Osteocyte (in vitro differentiated cells): Measurements from ENCODE around the gene MC5R. TPM values are rescaled to one million over a fixed set of nuclear protein-coding genes. Genes with fewer than 3 reads are reported as not detected.

Experiments used
- DNase-seq: peaks from one replicate; pipeline ENCODE4 v3.0.0; 2021; ENCODE audit warnings: mixed read lengths; ENCODE audit not compliant: unreplicated experiment; ENCODE audit errors: extremely low spot score
- H3K27ac Mint-ChIP-seq: one replicate; pipeline ENCODE4 v1.8.0; 2021; ENCODE audit warnings: mild to moderate bottlenecking, mixed read lengths; ENCODE audit not compliant: unreplicated experiment
- H3K27me3 Mint-ChIP-seq: one replicate; pipeline ENCODE4 v1.8.0; 2021; ENCODE audit warnings: mixed read lengths; ENCODE audit not compliant: unreplicated experiment
- H3K36me3 Mint-ChIP-seq: one replicate; pipeline ENCODE4 v1.8.0; 2021; ENCODE audit warnings: mixed read lengths; ENCODE audit not compliant: unreplicated experiment
- H3K4me1 Mint-ChIP-seq: one replicate; pipeline ENCODE4 v1.8.0; 2021; ENCODE audit warnings: mixed read lengths; ENCODE audit not compliant: unreplicated experiment
- H3K4me3 Mint-ChIP-seq: one replicate; pipeline ENCODE4 v1.8.0; 2021; ENCODE audit warnings: mild to moderate bottlenecking, moderate library complexity, mixed read lengths; ENCODE audit not compliant: unreplicated experiment
- H3K9me3 Mint-ChIP-seq: one replicate; pipeline ENCODE4 v1.8.0; 2021; ENCODE audit warnings: mixed read lengths; ENCODE audit not compliant: unreplicated experiment
- total RNA-seq: library from RNA; stranded (reverse); gene quantifications from 2 replicates; pipeline ENCODE4 v1.2.1, GENCODE V29; 2021
- TF ChIP-seq, protein P1 (sequence below): fragments of 200-600 bp; sonication (generic); IDR thresholded peaks from 2 replicates; pipeline ENCODE4 v1.5.0; 2021; ENCODE audit warnings: antibody characterized with exemption, mild to moderate bottlenecking, moderate library complexity

Gene MC5R
- total RNA-seq, 1 donor from 2014 or later: not detected

DNA sequence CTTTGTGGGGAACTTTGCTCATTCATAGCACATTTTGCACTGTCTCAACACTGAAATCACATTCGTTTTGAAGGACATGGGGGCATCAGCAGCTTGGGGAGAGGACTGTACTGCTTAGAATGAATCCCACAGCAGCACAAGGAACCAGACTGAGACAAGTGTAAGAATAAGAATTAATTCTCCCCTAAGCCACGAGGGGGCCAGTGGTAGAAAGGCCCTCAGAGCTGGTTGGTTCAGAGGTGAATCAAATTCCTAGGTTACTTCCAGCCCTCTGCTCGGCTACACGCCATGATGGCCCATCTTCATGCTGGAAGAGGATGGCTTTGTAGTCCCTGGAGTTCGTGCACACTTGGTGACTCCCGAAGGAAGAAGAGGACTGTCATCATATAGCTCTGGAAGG is 12.0 kb upstream of the MC5R start:
- peaks cover 8% of the 10 kb centered on the region for H3K27me3 Mint-ChIP-seq
- H3K27ac Mint-ChIP-seq: no peak overlapping the region
- DNase-seq: no peak
- H3K4me3 Mint-ChIP-seq: no peak overlapping the region
- H3K4me1 Mint-ChIP-seq: no peaks in the 10 kb centered on the region
- TF ChIP-seq, protein P1, sequence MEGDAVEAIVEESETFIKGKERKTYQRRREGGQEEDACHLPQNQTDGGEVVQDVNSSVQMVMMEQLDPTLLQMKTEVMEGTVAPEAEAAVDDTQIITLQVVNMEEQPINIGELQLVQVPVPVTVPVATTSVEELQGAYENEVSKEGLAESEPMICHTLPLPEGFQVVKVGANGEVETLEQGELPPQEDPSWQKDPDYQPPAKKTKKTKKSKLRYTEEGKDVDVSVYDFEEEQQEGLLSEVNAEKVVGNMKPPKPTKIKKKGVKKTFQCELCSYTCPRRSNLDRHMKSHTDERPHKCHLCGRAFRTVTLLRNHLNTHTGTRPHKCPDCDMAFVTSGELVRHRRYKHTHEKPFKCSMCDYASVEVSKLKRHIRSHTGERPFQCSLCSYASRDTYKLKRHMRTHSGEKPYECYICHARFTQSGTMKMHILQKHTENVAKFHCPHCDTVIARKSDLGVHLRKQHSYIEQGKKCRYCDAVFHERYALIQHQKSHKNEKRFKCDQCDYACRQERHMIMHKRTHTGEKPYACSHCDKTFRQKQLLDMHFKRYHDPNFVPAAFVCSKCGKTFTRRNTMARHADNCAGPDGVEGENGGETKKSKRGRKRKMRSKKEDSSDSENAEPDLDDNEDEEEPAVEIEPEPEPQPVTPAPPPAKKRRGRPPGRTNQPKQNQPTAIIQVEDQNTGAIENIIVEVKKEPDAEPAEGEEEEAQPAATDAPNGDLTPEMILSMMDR: no peak
- no peaks in the 10 kb centered on the region for H3K36me3 Mint-ChIP-seq
- H3K9me3 Mint-ChIP-seq: no peaks in the 10 kb centered on the region

DNA sequence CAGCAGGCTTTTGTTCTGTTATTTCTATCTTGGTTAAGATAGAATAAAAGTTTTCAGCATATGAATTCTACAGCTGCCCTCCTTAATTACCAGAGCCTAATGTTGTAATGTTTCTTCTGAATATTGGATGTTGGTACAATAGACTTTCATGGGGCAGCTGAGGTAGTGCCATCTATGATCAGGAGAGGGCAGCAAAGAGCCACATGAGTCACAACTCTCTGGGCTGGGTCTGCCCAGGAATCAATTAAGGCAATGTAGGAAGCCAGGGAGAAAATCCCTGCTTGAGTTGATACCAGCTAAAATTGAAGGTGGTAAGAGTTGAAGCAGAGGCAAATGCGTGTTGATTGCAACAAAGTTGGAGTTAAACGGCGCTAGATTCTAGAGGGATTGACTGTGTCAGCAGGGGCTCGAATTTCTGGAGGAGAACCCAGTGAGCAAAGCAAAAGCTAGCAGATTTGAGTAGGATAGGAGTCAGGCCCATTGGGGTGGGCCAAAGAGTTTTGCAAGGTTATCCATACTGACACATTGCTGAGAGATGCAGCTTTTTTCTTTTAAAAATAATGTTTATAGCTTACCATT is 10.6 kb upstream of the MC5R start:
- no peaks in the 10 kb centered on the region for H3K9me3 Mint-ChIP-seq
- no peak overlapping the region for H3K27ac Mint-ChIP-seq
- peak; percentile 85 for DNase-seq
- TF ChIP-seq, protein P1: peak; percentile 80
- H3K4me1 Mint-ChIP-seq: no peaks in the 10 kb centered on the region
- H3K27me3 Mint-ChIP-seq: peaks cover 5% of the 10 kb centered on the region
- no peaks in the 10 kb centered on the region for H3K36me3 Mint-ChIP-seq
- H3K4me3 Mint-ChIP-seq: no peak overlapping the region

DNA sequence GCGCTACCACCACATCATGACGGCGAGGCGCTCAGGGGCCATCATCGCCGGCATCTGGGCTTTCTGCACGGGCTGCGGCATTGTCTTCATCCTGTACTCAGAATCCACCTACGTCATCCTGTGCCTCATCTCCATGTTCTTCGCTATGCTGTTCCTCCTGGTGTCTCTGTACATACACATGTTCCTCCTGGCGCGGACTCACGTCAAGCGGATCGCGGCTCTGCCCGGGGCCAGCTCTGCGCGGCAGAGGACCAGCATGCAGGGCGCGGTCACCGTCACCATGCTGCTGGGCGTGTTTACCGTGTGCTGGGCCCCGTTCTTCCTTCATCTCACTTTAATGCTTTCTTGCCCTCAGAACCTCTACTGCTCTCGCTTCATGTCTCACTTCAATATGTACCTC is 2.3 kb downstream of the MC5R start:
- H3K27ac Mint-ChIP-seq: no peak overlapping the region
- H3K36me3 Mint-ChIP-seq: no peaks in the 10 kb centered on the region
- no peaks in the 10 kb centered on the region for H3K27me3 Mint-ChIP-seq
- TF ChIP-seq, protein P1: no peak
- H3K4me3 Mint-ChIP-seq: no peak overlapping the region
- H3K9me3 Mint-ChIP-seq: no peaks in the 10 kb centered on the region
- DNase-seq: no peak
- H3K4me1 Mint-ChIP-seq: no peaks in the 10 kb centered on the region

DNA sequence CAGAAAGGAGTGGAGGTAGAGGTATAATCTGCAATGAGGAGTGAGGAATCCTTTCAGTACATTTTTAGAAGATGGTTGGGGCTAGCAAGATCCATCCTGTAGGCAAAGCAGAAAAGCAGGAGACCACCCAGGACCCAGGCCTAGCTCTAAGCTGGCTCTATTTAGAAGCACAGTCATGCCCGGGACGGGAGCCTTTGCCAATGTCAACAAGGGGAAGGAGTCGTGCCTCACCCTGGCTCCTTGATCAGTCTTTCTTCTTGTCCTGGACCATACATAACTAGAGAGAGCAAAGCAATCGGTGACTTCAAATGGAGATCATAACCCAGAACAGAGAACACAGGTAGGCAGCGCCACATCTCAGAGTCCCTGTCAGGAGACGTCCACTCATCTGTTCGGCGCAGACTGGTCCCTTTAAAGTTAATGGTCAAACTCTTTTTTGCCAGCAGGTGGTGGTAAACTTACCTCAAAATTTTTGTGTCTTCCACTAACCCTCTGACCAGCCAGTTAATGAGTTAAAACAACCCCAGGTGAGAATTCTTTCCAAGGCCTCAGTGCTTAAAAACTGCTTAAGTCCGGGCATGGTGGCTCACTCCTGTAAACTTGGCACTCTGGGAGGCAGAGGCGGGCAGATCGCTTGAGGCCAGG is 8.0 kb downstream of the MC5R start:
- DNase-seq: peak; percentile 65
- Mint-ChIP-seq H3K9me3 (peaks cover 10% of the 10 kb centered on the region), H3K4me1 (no peaks in the 10 kb centered on the region), H3K36me3 (no peaks in the 10 kb centered on the region), H3K27ac (no peak overlapping the region), H3K4me3 (no peak overlapping the region), H3K27me3 (no peaks in the 10 kb centered on the region)
- TF ChIP-seq, protein P1: no peak

DNA sequence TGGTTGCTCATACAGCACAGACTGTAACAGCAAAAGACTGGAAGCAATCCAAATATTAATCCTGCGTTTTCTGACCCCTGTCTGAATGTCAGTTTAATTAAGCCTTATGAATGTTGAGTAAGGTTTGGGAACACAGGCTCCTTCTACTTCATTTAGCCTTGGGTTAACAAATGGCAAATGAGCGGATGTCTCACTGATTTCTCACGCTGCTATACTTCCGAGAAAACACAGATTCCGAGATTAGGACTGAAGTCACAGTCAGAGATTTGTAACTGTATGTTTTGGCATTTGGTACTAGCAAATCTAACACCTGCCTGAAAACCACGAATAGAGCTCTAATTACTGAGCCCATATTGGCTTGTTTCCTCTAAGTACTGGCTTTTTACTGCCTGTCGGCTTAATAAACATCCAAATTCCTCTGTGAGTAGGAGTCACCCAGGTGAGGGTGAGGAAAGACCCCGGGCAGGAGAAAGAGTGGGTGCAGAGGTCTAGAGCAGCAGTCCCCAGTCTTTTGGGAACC is 10.6 kb downstream of the MC5R start:
- no peaks in the 10 kb centered on the region for H3K4me1 Mint-ChIP-seq
- no peak for DNase-seq
- H3K9me3 Mint-ChIP-seq: peaks cover 14% of the 10 kb centered on the region
- H3K36me3 Mint-ChIP-seq: no peaks in the 10 kb centered on the region
- no peaks in the 10 kb centered on the region for H3K27me3 Mint-ChIP-seq
- TF ChIP-seq, protein P1: no peak
- H3K4me3 Mint-ChIP-seq: no peak overlapping the region
- H3K27ac Mint-ChIP-seq: no peak overlapping the region
